HFF-Myc (cell line): Measurements from ENCODE around the gene RDH5.
A peak's percentile ranks its signal among the peaks of the same experiment; 100 is the strongest.

Experiments used
- DNase-seq: peaks from one replicate; pipeline ENCODE4 v3.0.0-alpha.2; 2011; ENCODE audit warnings: low read depth; ENCODE audit errors: extremely low read depth
- H3K4me3 ChIP-seq: replicated peaks from 2 replicates; pipeline ENCODE4 v1.5.1; 2011; ENCODE audit warnings: low read depth, mild to moderate bottlenecking, control low read depth, low read length
- CTCF ChIP-seq: IDR thresholded peaks from 2 replicates; pipeline ENCODE4 v1.5.1; 2012; ENCODE audit warnings: mild to moderate bottlenecking, low read depth, low read length, control low read depth; ENCODE audit errors: missing control alignments

The RDH5 gene

GRCh38 chr12:55705782-55706402 is 14.3 kb upstream of the RDH5 start:
- no peak for DNase-seq
- peak; percentile 46 for TF ChIP-seq CTCF
- no peak overlapping the region for H3K4me3 ChIP-seq

GRCh38 chr12:55706568-55707218 is 13.5 kb upstream of the RDH5 start:
- DNase-seq: no peak
- no peak for TF ChIP-seq CTCF
- no peak overlapping the region; the same call in 1 of the 2 replicates for H3K4me3 ChIP-seq

GRCh38 chr12:55707219-55707671 is 12.9 kb upstream of the RDH5 start:
- no peak for TF ChIP-seq CTCF
- H3K4me3 ChIP-seq: peak overlapping the region; percentile 40
- DNase-seq: no peak

GRCh38 chr12:55707841-55708694 is 12.1 kb upstream of the RDH5 start, which contains the start of gene ITGA7:
TSS of gene ITGA7 (minus strand) at chr12:55707904. CDS start at chr12:55707682, 222 bp downstream.
- no peak for DNase-seq
- TF ChIP-seq CTCF: no peak
- peak within 1 kb of the TSS; percentile 40 for H3K4me3 ChIP-seq

GRCh38 chr12:55708695-55709233 is 11.4 kb upstream of the RDH5 start:
- DNase-seq: no peak
- H3K4me3 ChIP-seq: no peak overlapping the region
- no peak for TF ChIP-seq CTCF

- no peak for TF ChIP-seq CTCF
- no peak overlapping the region for H3K4me3 ChIP-seq
- DNase-seq: no peak
Measured at GRCh38 chr12:55711786-55712553, 8.2 kb upstream of the RDH5 start.
